ENCODE measurements around the gene DISP3.

The DISP3 gene

DNA sequence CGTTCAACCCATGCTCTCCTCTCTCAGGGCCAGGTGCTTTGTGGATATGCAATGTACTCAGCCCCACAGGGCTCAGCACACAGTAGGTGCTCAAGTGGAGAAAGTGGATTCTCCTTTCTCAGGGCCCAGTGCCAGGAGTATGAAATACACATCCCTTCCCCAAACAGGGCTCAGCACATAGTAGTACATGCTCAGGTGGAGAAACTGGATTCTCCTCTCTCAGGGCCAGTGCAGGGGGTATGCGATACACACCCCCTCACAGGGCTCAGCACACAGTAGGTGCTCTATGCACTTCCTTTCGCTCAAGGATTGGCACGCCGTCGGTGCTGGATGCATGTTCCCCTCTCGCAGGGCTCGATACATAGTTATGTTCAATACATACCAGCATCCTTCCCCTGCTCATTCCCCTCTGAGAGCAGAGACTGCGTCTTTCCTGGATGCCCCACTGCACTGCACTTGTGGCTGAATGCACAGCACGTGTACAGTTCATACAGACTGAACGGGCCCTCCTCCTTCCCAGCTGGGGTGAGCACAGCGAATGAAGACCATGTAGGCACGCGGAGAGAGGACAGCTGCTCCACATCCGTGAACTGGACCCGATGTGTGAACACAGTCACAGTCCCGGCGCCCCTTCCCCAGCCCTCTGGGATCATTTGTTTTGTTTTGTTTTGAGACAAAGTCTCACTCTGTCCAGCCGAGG lies 16.6 kb upstream of the DISP3 start:
- no peak for DNase-seq

DNA sequence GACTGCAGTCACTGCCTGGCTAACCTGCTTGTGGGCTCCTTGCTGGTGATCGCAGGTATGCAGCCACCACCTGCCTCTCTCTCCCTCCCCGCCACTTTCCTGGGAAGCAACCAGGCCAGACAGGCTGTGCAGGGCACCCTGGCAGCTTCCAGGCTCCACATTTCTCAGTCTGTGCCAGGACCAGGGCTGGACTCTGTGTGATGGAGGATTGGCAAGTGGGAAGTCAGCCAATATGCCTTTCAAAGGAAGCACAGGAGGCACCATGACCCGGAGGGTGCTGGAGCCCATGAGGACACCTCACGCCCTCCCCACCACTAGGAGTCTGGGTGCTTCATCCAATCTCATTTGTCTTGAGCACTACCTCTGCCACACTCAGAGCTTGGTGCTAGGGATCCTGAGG lies 15.8 kb upstream of the DISP3 start:
- no peak for DNase-seq

DNA sequence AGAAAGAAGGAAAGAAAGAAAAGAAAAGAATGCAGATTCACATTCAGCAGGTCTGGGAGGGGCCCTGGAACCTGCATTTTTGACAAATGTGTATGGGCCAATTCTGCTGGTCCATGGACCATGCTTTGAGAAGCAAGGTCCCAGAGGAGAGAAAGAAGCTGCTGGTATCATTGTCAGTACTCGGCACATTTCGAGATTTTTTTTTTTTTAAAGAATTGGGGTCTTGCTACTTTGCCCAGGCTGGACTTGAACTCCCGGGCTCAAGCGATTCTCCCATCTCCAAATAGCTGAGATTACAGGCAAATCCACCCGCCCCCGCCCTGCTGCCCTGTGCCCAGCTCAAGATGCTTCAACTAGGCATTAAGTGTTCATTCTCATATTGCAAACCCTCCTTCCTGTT lies 13.6 kb upstream of the DISP3 start:
- DNase-seq, result no peak

DNA sequence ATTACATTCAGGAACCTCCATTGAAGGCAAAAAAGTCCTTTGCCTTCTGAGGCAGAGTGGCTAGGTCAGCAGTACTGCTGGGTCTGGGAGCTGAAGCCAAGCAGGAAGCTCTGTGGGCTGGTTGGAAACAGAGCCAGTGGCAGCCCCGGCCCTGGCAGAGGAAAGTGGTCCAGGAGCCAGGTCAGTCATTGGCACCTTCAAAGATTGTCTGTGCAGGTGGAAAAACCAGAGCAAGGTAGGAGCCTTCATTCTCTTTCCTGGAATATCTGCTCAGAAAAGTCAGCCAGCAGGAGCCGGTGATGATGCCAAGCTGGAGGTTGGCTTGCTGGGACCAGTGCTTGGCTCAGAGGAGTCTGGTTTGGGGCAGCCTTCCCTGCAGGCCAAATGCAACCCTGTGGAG lies 12.5 kb upstream of the DISP3 start:
- no peak for DNase-seq

DNA sequence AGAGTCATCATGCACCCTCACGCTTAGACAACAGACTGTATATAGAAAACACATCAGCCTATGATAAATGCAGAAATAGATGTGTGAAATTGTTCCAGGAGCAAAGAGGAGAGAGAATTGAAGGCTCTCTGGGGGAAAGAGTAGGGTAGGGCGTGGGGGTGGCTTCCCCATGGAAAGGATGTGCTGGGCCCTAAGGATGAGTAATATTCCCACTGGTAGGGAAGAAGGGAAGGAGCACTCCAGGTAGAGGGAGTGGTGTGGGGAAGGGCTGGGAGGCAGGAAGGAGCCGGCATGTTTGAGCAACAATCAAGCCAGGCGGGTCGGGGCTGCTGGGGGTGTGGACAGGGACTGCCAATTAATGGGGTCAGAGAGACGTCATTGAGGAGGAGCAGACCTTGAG lies 10.1 kb upstream of the DISP3 start:
- no peak for DNase-seq

DNA sequence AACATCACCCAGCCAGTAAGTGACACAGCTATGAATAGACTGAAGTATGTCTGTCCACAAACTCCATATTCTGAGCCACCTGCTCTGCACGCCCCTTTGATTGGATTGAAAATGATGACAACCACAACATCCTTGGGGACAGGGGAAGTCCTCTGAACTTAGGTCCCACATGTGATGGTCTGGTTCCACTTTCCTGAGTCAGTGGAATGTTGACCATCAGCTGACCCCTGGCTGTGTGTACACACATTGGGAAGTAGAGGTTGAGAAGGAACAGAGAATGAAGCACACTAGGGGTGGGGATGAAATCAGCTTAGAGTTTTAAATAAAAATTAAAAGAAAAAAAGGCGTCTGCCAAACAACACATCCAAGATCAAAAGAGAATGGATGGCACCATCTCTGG lies 8.0 kb upstream of the DISP3 start:
- DNase-seq, result no peak

DNA sequence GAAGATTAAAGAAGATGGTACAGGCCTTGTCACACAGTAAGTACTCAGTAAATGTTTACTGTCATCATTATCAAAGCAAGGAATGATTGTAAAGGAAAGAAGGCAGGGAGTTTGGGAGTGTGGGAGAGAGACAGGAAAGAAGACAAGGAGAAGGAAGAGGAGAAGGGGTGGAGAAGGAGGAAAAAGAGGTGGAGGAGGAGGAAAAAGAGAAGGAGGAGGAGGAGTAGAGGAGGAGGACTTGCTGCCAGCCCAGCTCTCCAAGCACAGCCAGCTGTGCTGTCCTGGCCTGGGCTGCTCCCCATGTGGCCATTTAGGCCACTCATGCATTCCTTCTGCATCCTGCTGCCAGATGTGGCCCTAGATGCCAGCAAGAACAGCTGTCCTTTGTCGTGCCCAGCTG lies 7.5 kb upstream of the DISP3 start:
- DNase-seq, result no peak

DNA sequence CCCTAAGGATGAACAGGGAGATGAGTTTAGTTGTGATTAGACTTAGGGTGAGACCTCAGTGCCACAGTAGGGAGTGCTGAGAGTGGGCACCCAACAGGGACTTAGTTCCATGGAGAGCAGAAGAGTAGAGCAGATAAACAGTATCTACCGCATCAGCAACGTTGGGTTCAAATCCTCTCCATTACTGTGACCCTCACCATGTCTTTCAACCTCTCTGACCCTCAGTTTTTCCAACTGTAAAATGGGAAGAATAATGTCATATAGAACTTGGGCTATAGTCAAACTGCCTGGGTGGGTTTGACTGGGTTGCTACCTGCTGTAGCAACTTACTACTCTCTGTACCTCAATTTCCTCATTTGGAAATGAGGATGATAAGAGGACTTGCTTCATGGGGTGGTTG lies 6.7 kb upstream of the DISP3 start:
- no peak for DNase-seq

DNA sequence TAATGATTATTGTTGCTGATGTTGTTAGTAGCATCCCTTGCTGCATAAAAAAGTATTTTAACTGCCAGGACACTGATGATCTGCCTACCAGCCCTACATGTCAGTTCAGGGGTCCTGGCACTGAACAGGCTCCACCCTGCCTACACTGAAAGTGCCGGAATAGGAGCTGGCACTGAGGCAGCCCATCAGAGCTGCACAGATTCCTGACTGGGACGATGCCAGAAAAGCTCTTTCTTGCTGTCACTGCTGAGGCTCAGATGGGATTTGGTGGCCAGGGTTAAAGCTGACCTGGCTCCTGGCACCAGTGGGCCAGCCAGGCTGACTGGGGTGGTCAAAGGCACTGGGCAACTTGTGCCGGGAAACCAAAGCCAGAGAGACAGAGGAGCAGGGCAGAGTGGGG lies 6.2 kb upstream of the DISP3 start:
- DNase-seq, result no peak

DNA sequence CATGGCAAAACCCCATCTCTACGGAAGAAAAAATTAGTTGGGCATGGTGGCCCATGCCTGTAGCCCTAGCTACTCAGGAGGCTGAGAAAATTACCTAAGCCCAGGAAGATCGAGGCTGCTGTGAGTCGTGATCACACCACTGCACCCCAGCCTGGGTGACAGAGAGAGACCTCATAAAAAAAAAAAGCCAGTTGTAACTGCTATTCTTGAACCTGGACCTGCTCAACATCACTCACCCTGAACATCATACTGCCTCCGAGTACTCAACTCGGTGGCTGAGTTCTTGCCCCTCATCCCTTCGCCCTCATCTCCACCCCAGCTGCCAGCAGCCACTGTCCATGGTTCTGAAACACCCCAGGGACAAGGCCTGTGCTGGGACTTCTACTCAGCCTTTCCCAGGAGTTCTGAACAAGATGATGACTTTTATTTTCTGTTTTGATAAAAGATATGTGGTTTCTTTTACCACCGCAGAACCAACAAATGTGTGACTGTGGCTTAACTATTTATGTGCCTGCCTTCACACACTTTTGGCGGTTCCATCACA lies 5.4 kb upstream of the DISP3 start:
- DNase-seq, result no peak

DNA sequence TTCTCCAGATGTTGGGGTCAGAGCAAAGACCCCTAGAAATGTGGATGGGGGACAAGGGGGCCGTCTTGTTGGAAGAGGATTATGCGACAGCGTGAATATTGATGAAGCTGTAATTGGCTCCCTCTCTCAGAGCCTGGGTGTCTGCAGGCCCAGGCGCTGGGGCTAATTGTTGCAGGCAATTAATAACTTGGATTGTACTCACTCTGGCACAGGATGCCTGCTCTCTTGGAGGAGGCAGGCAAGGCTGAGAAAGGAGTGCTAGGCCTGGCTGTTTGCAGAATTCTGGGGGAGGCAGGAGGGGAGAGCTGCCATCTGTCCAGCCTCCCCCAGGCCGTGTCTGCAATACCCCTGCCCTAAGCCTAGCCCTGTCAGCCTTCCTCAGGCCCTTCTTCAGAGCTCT lies 4.1 kb upstream of the DISP3 start:
- no peak for DNase-seq

DNA sequence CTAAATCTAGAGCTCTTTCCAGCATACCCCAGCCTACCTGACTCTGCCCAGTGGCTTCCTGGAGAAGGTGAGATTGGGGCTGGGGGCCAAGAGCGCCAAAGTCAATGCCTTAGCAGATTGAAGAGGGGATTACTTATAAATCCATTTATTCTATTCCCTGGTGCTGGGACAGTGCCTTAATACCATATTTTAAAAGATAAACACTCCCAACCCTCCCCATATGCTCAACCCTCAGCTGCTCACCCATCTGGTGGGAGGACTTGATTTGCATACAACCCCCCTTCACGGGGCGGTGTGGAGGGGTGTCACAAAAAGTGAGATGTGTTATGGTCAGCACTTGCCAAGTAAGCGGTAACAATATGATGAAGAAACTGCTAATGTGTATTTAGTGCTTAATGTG lies 3.2 kb upstream of the DISP3 start:
- no peak for DNase-seq

DNA sequence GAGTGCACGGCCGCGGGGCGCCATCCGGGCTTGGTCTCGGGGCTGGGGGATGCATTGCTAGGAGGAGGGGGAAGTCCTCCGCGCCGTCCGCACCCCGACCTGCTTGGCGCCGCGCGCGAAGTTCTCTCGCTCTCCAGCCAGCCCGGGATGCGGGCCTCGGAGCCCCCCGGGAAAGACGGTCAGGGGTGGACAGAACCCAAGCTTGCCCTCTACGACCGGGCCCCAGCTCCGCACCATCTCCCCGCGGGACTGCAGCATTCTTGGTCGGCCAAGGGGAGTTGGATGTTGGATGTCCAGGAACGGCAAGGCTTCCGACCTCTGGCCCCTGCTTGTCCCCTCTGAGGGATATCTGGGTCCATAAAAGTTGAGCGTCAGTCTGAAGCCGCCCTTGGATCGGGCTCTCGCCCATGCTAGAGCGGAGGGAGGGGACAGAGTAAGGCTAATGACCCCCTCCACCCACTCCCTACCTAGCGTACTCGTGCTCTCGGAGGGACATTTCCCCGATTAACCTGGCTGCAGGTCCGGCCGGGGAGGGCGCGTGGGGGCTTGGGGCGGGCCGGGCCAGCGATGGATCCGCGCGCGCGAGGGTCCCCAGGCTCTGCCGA lies 522 bp downstream of the DISP3 start:
- no peak for DNase-seq

DNA sequence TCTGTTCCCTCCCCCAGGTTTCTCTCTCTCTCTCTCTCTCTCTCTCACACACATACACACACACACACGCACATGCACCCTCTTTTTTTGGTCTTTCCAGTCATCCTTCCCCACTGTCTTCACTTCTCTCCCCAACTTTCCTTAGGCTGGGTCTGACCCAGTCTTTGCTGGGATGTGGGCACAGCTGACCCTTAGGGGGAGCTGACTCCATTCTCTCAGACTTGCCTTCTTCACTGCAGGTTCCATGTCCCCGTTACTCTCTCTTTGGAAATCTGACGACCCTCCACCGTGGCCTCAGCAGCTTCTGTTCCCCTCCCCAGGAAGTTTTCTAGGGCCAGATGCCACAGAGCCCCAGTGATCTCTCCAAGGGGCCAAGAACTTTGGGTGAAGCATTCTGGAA lies 2.1 kb downstream of the DISP3 start:
- DNase-seq, result no peak

DNA sequence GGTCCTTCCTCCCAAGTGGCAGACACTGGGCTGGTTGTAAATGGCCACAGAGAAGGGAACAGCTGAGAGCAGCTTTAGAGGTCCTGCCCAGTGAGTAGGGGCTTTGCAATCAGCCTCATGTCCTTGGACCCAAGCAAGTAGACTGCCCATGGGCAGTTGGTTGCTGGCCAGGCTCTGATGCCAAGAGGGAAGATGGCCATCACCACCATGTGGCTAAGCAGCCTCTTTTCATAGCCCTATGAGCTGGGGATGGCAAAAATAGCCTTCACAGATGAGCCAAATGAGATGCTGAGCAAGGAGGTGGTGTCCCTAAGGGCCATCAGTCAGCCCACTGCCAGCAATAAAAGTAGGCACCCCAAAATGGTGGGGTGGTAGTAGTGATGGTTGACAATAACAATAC lies 3.2 kb downstream of the DISP3 start:
- DNase-seq, result no peak

DNA sequence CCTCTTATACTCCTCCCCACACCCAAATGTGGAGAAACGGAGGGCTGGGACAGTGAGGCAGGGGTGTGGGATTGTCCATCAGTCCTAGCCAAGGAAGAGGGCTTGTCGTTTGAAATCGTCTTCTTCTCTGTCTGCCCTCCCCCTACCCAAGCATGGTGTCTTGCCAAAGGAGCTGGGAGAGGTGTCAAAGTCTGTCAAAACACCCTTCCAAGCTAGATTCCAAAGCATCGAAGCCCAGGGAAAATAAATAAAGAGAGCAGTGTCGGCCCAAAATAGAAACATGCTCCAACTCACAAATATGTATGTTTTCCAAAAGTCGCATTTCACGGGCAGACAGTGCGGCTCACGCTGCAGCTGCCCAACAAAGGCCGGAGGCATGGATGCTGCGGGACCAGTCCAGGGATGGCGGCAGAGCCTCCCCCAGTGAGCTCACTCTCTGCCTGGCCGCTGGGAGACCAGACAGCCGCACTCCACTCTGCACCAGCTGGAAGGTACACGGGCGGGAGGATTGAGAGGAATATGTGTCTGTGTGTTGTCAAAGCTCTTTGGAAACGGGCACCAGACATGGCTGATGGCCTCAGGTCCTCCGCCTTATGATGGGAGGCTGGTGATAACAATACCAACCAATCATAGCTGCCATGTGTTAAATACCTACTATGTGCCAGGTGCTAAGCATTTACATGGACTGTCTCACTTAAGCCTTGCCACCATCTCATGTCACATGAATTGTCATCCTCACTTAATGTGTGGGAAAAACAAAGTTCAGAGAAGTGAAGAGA lies 3.9 kb downstream of the DISP3 start:
- DNase-seq, result no peak

DNA sequence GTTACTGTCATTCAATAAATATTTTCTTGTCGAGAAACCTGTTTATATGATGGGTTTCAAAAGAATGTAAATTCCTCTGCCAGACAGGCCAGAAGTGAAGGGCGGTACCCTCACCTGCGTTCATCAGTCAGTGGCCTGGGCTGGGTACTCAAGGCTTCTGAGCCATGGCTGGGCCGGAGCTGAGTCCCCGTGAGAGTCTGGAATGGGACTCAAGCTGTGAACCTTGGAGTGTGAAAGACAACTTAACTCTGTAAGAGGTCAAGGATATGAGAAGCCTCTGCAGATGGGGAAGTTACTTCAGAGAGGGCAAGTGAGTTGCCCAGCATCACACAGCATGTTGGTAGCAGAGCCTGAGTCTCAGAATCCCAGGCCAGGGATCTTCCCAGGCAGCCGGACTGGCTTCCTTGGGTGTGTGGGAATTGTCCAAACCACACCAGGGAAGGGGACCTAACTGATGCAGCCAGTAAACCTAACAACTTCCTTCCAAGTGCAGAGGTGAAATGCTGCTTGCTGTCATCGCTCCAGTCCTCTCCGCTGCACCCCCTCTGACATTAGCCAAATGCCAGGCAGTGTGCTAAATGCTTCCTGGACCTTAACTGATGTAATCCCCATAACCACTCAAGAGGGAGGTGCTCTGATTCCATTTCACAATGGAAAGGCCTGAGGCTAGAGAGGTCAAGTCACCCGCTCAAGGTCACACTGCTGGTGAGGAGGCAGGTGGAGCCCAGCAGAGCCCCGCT lies 4.8 kb downstream of the DISP3 start:
- no peak for DNase-seq

DNA sequence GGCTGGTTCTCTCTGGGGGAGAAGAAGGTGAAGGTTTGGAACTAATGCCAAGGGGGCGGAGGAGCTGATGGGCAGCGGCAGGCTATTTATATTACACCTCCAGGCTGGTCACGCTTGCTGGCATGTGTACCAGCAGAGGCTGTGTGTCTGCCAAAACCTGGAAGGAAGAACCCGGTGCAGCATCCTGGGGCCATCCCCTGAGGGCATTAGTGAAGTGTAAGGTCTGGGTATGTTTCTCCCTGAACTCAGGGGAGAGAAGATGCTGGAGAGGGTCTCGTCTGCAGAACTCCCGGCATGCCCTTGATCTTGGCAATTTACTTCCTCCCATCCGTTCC lies 5.3 kb downstream of the DISP3 start:
- no peak for DNase-seq

DNA sequence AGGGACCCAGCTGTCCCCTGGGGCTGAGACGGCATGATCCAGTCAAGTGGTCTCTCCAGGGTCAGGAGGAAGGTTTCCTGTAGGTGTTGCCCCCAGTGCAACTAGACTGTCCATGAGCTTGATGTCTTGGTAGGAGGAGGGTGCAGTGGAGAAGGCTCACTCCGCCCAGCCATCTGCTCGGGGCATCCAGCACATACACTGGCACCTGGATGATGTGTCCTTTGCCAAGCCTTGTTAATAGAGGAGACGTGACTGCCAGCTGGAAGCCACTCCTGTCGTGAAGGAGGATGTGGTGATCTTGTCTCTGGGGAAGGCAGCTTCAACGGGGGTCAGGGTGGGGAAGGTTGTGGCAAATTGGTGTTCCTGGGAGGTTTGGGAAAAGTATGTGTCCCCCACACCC lies 6.2 kb downstream of the DISP3 start:
- DNase-seq, result no peak

DNA sequence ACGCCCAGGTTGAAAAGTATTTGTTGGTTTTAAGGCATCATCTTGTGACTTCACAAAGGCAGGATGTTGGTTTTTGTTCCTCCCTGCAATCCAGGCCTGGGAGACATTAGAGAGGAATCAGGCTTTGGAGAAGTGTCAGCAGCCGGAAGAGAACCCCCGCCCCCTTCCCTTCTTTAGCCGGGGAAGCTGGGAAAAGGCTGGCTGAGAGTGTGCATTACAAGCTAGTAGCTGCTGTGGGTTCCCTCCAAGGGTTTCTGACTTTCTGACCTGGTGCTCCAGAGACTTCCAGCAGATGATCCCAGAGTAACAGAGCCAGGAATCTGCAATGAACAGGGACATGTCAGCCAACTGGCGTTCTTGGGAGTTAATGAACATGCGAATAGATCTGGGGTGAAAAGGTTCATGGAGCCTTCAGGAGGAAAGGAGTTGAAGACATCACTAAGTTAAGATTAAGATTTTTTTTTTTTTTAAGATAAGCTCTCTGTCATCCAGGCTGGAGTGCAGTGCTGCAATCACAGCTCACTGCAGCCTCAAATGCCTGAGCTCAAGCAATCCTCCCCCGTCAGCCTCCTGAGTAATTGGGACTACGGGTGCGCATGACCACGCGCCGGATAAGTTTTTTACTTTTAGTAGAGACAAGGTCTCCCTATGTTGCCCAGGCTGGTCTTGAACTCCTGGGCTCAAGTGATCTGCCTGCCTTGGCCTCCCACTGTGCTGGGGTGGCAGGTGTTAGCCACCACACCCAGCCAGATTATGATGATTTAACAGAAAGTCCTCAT lies 7.5 kb downstream of the DISP3 start:
- no peak for DNase-seq

DNA sequence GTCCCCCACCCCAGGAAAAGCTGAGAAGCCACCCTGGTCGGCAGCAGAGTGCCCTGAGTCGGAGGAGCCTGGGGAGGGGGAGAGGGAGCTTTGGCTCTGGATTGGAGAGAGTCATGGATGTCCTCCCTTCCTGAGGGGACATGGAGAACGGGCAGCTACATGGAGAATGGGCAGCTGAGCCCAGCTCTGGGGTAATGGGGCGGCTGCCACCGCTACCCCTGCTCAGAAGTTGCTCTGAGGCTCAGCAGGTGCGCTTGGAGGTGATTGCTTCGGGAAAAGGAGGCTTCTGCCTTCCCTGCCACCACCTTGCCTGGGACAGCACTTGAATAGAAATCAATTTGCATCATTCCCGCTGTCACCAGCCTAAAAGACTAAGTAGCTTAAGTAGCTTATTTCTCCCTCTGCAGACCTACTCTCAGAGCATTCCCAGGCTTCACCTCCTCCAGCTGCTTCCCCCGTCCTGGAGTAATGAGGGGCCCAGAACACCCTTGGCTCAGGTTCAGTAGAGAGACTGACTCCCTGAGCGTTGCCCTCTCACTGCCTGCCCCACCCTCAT lies 8.3 kb downstream of the DISP3 start:
- no peak for DNase-seq

DNA sequence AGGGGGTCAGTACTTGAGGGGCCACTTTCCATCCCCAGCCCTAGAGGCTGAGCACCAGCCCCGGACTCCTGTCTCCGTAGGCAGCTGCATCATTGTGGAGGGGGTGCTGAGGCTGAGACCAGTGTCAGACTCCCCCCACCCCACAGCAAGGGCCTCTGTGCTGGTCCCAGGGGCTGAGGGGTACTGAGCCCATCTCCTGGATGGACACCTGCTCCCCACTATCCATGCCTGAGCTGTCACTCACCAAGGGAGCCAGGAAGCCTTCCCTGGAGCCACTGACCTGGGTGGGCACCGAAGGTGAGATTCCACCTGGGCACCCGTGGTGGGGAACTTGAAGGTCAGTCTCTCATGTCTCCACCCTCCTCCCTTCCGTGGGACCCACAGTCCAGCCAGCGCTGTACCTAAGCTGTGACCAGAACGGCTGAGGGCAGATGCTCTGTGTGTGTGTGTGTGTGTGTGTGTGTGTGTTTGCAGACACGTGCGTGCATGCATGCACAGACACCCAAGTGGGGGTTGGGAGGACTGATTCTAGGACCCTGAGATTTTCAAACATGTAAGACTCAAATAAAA lies 9.3 kb downstream of the DISP3 start:
- DNase-seq, result no peak

Data from activated CD4-positive, alpha-beta T cell treated with anti-CD3 and anti-CD28 coated beads for 1 hour (primary cell).